Smooth muscle cell (in vitro differentiated cells): ENCODE data around the gene BLVRB. TPM values are rescaled to one million over a fixed set of nuclear protein-coding genes. Genes with fewer than 3 reads are reported as not detected.

Experiments used
- DNase-seq: peaks from one replicate; lab custom pipeline; 2025; ENCODE audit not compliant: unreplicated experiment; lab: John Stamatoyannopoulos, UW
- H2AFZ ChIP-seq: fragments of 200-600 bp; sonication (generic); 2 replicates; pipeline ENCODE4 v1.6.0; 2016; ENCODE audit warnings: antibody characterized with exemption, low read depth, mild to moderate bottlenecking
- H3F3A ChIP-seq: fragments of 200-600 bp; sonication (generic); 2 replicates; pipeline ENCODE4 v1.6.0; 2017; ENCODE audit warnings: antibody characterized with exemption, low read depth
- H3K27ac ChIP-seq: fragments of 200-600 bp; sonication (generic); 2 replicates; pipeline ENCODE4 v1.5.1; 2016; ENCODE audit warnings: low read depth, mild to moderate bottlenecking
- H3K27me3 ChIP-seq: fragments of 200-600 bp; sonication (generic); 2 replicates; pipeline ENCODE4 v1.6.1; 2016; ENCODE audit warnings: low read depth, mild to moderate bottlenecking
- H3K36me3 ChIP-seq: fragments of 200-600 bp; sonication (generic); 2 replicates; pipeline ENCODE4 v1.5.1; 2016; ENCODE audit warnings: low read depth
- H3K4me1 ChIP-seq: fragments of 200-600 bp; sonication (generic); 2 replicates; pipeline ENCODE4 v1.5.1; 2016; ENCODE audit warnings: low read depth
- H3K4me2 ChIP-seq: fragments of 200-600 bp; sonication (generic); 2 replicates; pipeline ENCODE4 v1.6.0; 2016; ENCODE audit warnings: mild to moderate bottlenecking
- H3K4me3 ChIP-seq: fragments of 200-600 bp; sonication (generic); 2 replicates; pipeline ENCODE4 v1.5.1; 2016; ENCODE audit warnings: mild to moderate bottlenecking
- H3K79me2 ChIP-seq: fragments of 200-600 bp; sonication (generic); 2 replicates; pipeline ENCODE4 v1.6.0; 2016; ENCODE audit warnings: low read depth, mild to moderate bottlenecking
- H3K9ac ChIP-seq: fragments of 200-600 bp; sonication (generic); 2 replicates; pipeline ENCODE4 v1.6.0; 2016; ENCODE audit warnings: low read depth
- H3K9me3 ChIP-seq: fragments of 200-600 bp; sonication (generic); replicated peaks from 2 replicates; pipeline ENCODE4 v1.5.1; 2016; ENCODE audit warnings: low read depth
- H4K20me1 ChIP-seq: fragments of 200-600 bp; sonication (generic); 2 replicates; pipeline ENCODE4 v1.6.0; 2016; ENCODE audit warnings: low read depth
- whole genome bisulfite sequencing: methylation state at CpG from one replicate; pipeline ENCODE4 v1.1.7; 2016; ENCODE audit warnings: low lambda C conversion rate; 5-methylcytosine and 5-hydroxymethylcytosine counted together
- polyA plus RNA-seq: library from polyadenylated mRNA; unstranded; fragments of >200 nt; fragmentation: Nextera tagmentation; extraction: Ambion mirVana; gene quantifications from 2 replicates; pipeline ENCODE4 v1.2.1, GENCODE V29; 2016
- total RNA-seq: library from RNA; depleted of rRNA; stranded (reverse); fragments of >200 nt; gene quantifications from 2 replicates; pipeline ENCODE4 v1.2.3, GENCODE V29; 2014
- TF ChIP-seq, protein P1 (sequence below): fragments of 200-600 bp; sonication (generic); IDR thresholded peaks from 2 replicates; pipeline ENCODE4 v1.5.1; 2017; ENCODE audit warnings: borderline replicate concordance, mild to moderate bottlenecking, antibody characterized with exemption; ENCODE audit not compliant: insufficient read depth, poor library complexity, severe bottlenecking

BLVRB gene
- total and polyA plus RNA-seq, 2 experiments from 2014 or later, result 50.3 to 86.4 TPM

DNA sequence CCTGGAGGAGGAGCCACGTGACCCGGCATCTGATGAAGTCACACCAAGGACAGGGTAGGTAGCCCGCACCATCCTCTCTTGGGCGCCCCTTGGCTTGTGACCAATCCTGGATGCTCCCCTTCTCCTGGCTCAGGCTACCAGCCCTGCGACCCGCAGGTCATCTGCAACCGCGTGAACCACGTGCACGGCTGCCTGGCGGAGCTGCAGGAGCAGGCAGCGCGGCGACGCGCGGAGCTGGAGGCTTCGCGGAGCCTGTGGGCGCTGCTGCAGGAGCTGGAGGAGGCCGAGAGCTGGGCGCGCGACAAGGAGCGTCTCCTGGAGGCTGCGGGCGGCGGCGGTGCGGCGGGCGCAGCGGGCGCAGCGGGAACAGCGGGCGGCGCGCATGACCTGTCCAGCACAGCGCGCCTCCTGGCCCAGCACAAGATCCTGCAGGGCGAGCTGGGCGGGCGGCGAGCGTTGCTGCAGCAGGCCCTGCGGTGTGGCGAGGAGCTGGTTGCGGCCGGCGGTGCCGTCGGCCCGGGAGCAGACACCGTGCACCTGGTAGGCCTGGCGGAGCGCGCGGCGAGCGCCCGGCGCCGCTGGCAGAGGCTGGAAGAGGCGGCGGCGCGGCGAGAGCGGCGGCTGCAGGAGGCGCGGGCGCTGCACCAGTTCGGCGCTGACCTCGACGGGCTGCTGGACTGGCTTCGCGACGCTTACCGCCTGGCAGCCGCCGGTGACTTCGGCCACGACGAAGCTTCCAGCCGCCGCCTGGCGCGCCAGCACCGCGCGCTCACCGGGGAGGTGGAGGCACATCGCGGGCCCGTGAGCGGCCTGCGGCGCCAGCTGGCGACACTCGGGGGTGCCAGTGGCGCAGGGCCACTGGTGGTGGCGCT is 47.2 kb upstream of the BLVRB start:
- Histone ChIP-seq H3K9me3 (no peaks in the 10 kb centered on the region), H3K36me3 (no peaks in the 10 kb centered on the region), H2AFZ (no peak overlapping the region), H3F3A (no peaks in the 10 kb centered on the region), H3K79me2 (no peaks in the 10 kb centered on the region), H3K27ac (no peak overlapping the region), H3K9ac (no peak overlapping the region), H3K27me3 (peaks cover 80% of the 10 kb centered on the region), H3K4me2 (peak overlapping the region; percentile 79), H4K20me1 (no peaks in the 10 kb centered on the region), H3K4me1 (no peaks in the 10 kb centered on the region), H3K4me3 (peak overlapping the region; percentile 13)
- no peak for DNase-seq
- WGBS, result 12% methylated on average over 98 of the region's 105 CpGs
- TF ChIP-seq, protein P1, sequence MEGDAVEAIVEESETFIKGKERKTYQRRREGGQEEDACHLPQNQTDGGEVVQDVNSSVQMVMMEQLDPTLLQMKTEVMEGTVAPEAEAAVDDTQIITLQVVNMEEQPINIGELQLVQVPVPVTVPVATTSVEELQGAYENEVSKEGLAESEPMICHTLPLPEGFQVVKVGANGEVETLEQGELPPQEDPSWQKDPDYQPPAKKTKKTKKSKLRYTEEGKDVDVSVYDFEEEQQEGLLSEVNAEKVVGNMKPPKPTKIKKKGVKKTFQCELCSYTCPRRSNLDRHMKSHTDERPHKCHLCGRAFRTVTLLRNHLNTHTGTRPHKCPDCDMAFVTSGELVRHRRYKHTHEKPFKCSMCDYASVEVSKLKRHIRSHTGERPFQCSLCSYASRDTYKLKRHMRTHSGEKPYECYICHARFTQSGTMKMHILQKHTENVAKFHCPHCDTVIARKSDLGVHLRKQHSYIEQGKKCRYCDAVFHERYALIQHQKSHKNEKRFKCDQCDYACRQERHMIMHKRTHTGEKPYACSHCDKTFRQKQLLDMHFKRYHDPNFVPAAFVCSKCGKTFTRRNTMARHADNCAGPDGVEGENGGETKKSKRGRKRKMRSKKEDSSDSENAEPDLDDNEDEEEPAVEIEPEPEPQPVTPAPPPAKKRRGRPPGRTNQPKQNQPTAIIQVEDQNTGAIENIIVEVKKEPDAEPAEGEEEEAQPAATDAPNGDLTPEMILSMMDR, result no peak

DNA sequence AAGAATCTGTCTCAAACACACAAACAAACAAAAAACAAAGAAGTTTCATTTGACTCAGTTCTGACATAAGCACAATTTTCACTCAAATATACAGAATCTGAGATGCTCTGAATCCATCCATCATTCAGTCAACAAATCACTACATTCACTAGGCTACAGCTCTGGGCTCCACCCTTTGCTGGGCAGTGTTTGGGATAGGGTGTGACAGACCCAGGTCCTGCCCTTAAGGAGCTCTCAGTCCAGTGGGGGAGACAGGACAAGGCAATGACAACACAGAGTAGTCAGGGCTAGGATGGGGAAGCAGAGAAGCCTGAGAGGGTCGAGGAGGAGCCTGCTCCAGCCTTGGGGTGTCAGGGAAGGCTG is 46.5 kb upstream of the BLVRB start:
- H4K20me1 ChIP-seq, result no peaks in the 10 kb centered on the region
- H3K27ac ChIP-seq, result no peak overlapping the region
- H3K27me3 ChIP-seq, result peaks cover 74% of the 10 kb centered on the region
- H3K36me3 ChIP-seq, result no peaks in the 10 kb centered on the region
- TF ChIP-seq, protein P1, result no peak
- no peak overlapping the region for H3K4me2 ChIP-seq
- H3K4me3 ChIP-seq, result no peak overlapping the region
- H3K4me1 ChIP-seq, result no peaks in the 10 kb centered on the region
- no peak overlapping the region for H3K9ac ChIP-seq
- DNase-seq, result no peak
- H3K9me3 ChIP-seq, result no peaks in the 10 kb centered on the region
- H3K79me2 ChIP-seq, result no peaks in the 10 kb centered on the region
- H3F3A ChIP-seq, result no peaks in the 10 kb centered on the region
- no peak overlapping the region for H2AFZ ChIP-seq
- 55% methylated on average over 1 of the region's 1 CpG for WGBS

DNA sequence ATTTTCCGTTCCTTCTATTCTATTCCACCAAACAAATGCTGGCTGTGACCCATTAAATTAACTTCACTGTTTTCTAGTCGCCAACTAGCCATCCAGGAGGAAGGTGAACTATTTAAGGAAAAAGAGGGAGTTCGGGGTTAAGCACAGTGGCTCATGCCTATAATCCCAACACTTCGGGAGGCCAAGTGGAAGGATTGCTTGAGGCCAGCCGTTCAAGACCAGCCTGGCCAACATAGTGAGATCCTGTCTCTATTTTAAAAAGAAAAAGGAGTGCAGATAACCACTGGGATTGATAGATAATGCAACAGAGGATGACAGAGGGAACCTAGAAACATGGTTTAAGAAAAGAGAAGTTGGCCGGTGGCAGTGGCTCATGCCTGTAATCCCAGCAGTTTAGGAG is 45.9 kb upstream of the BLVRB start:
- no peaks in the 10 kb centered on the region for H3F3A ChIP-seq
- no peak overlapping the region for H2AFZ ChIP-seq
- no peaks in the 10 kb centered on the region for H3K36me3 ChIP-seq
- WGBS, result 94% methylated on average over 6 of the region's 6 CpGs
- no peak overlapping the region for H3K27ac ChIP-seq
- peaks cover 68% of the 10 kb centered on the region for H3K27me3 ChIP-seq
- no peak overlapping the region for H3K9ac ChIP-seq
- H3K4me2 ChIP-seq, result no peak overlapping the region
- TF ChIP-seq, protein P1, result no peak
- H3K4me1 ChIP-seq, result no peaks in the 10 kb centered on the region
- H4K20me1 ChIP-seq, result no peaks in the 10 kb centered on the region
- H3K4me3 ChIP-seq, result no peak overlapping the region
- no peaks in the 10 kb centered on the region for H3K9me3 ChIP-seq
- no peak for DNase-seq
- no peaks in the 10 kb centered on the region for H3K79me2 ChIP-seq
